Measurements from ENCODE around the gene BRSK2.
"Not testable (repeated sequence)": the region's sequence is repeated elsewhere in the genome, so short reads cannot be mapped to it uniquely, and the experiment has no call there.

BRSK2 gene

DNA sequence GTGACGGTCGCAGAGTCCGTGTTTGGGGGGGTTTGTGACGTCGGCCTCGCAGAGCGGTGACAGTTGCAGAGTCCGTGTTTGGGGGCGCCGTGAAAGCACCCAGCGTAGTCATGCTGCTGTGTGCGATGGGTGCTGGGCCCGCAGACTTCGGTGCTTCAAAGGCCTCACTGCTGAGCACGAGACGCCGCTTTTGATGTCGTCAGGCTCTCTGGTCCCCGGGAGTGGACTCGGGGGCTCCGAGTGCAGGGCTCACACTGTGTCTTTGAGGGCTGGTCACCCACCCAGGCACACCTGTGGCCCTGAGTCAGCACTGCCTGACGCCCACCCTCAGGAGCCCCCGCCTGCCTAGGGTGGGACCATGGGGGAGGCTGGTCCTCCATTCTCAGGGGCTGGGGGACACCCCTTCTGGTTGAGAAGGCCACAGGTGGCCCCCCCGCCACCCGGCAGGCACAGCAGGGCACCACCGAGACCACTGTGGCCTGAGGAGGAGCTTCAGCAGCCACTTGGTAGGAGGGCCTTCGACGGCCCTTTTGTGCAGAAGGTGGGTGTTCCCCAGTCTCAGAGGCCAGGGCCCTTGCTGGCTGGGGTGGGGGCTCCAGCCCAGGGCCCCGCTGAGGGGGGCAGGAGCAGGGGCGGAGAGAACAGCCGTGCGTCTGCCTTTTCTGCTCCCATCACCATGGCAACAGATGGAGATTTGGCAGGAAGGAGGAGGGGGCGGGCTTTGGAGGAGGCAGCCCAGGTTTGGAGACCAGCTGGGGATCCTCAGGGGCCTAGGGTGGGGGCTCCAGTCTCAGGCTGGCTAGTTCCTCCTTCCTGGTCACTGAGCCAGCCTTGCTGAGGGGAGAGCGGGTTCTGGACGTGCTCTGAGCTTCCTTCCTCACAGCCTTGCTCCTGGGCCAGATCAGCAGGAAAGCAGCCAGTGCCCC is 20.9 kb downstream of the BRSK2 start:
- DNase-seq = peak; percentile 20 to 77

- no peak for DNase-seq
Measured at GRCh38 chr11:1411301-1411700, 21.6 kb downstream of the BRSK2 start.

- not testable (repeated sequence) for DNase-seq
Measured at GRCh38 chr11:1411739-1412138, 22.0 kb downstream of the BRSK2 start.

DNA sequence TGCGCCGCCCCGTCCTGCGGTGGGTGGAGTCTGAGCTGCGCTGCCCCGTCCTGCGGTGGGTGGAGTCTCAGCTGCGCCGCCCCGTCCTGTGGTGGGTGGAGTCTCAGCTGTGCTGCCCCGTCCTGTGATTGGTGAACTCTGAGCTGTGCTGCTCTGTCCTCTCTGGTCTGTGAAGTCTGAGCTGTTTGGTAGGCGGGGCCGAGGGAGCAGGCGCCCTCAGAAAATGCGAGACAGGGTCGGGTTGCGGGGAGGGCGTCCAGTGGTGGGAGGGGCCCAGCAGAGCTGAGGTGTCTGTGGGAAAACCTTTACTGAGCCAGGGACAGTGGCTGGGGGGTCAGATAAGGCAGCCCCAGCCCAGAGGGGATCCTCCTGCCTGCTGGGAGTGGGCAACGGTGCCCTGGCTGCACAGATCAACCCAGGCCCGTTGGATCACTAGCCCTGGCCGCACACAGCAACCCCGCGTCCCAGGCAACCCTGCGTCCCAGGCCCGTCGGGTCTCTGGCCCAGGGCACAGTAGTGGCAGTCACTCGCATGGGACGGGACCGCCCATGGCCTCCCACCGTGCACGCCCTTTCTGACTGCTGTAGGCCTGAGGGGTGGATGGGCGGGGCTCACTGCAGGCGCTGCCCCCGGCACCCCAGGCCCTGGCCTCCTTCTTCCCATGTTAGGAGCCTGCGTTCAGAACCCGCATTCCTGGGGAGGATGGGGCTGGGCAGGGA is 22.8 kb downstream of the BRSK2 start:
- DNase-seq = no peak

DNA sequence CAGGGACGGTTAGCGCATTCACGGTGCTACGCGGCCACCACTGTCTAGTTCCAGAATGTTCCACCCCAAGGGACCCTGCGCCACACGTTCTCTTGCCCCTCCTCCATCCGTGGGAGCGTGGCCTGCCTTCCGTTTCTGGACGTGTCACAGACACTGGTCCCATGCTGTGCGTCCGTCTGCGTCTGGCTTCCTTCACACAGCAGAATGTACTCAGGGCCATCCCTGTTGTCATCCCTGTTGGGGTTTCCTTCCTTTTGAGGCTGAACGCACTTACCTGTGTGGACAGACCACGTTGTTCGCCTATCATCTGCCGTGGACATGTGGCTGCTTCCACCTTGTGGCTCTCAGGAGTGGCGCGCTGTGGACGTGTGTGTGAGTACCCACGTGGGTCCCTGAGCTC is 24.9 kb downstream of the BRSK2 start:
- no peak for DNase-seq

- no peak for DNase-seq
Measured at GRCh38 chr11:1415631-1416030, 25.9 kb downstream of the BRSK2 start.

DNA sequence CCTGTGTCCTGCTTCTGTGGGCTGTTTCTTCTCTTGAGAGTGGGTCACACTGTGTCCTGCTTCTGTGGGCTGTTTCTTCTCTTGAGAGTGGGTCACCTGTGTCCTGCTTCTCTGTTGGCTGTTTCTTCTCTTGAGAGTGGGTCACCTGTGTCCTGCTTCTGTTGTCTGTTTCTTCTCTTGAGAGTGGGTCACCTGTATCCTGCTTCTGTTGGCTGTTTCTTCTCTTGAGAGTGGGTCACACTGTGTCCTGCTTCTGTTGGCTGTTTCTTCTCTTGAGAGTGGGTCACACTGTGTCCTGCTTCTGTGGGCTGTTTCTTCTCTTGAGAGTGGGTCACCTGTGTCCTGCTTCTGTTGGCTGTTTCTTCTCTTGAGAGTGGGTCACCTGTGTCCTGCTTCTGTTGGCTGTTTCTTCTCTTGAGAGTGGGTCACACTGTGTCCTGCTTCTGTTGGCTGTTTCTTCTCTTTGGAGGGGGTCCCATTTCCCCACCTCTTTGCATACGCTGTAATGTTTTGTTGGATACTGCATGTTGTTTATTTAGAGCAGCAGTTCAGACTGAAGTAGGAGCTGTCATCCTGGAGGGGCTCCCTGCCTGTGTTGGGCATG is 28.6 kb downstream of the BRSK2 start:
- DNase-seq = not testable (repeated sequence)

- no peak for DNase-seq
Measured at GRCh38 chr11:1419811-1420210, 30.1 kb downstream of the BRSK2 start.

- DNase-seq = no peak
Measured at GRCh38 chr11:1421291-1421690, 31.6 kb downstream of the BRSK2 start.

- no peak for DNase-seq
Measured at GRCh38 chr11:1422481-1422880, 32.7 kb downstream of the BRSK2 start.

- DNase-seq = no peak
Measured at GRCh38 chr11:1422981-1423380, 33.2 kb downstream of the BRSK2 start.

- not testable (repeated sequence) for DNase-seq
Measured at GRCh38 chr11:1423406-1423805, 33.7 kb downstream of the BRSK2 start.

GRCh38 chr11:1425006-1425405 is 35.3 kb downstream of the BRSK2 start:
- DNase-seq = no peak

DNA sequence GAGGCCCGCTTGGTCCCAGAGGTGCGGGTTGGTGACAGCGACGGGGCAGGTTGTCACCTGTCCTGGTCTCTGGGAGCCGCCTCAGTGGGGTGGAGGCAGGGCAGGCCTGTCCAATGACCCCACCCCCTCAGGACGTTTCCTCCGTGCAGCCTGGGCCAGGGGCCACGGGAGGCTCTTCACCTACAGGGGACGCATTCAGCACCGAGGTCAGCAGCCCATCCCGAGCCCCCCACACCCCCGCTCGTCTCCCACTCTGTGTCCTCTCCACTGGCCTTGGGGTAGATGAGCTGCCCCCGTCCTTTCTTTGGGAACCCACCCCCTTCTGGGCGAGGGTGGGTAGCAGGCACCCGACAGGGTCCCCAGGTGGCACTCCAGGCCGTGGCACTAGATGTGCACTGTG is 35.7 kb downstream of the BRSK2 start:
- DNase-seq = no peak

DNA sequence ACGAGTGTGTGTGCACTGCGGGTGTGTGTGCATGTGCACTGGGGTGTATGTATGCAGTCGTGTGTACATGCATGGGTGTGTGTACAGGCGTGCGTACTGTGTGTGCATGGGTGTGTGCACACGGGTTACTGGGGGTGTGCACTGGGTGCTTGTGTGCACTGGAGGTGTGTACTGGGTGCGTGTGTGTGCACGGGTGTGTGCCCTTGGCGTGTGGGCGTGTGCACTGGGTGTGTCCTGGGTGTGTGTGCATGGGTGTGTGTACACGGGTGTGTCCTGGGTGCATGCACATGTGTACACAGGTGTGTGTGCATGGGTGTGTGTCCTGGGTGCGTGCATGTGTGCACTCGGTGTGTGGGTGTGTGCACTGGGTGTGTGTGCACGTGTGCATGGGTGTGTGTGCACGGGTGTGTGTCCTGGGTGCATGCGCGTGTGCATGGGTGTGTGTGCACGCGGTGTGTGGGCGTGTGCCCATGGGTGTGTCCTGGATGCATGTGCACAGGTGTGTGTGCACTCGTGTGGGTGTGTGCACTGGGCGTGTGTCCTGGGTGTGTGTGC is 39.1 kb downstream of the BRSK2 start:
- no peak for DNase-seq

DNA sequence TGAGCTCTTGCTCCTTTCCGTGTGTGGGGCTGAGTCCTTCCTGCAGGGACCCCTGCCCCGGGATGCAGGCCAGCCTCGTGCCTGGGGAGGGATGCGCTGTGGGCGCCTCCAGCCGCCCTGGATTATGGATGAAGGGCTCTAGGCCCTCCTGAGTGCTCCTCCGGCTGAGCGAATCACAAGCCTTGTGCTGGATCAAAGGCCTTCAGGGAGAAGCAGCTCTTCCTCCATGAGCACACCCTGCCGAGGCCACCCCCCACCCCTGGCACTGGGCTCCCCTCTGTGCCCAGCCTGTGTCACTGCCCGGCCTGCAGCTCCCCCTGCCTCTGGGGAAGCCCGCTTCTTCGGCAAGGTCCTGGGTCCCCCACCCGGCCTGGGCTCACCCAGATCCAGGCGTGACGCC is 43.8 kb downstream of the BRSK2 start:
- DNase-seq = no peak

- DNase-seq = no peak
Measured at GRCh38 chr11:1433977-1434640, 44.4 kb downstream of the BRSK2 start.

GRCh38 chr11:1435479-1435819 is 45.7 kb downstream of the BRSK2 start:
- DNase-seq = not testable (repeated sequence)

DNA sequence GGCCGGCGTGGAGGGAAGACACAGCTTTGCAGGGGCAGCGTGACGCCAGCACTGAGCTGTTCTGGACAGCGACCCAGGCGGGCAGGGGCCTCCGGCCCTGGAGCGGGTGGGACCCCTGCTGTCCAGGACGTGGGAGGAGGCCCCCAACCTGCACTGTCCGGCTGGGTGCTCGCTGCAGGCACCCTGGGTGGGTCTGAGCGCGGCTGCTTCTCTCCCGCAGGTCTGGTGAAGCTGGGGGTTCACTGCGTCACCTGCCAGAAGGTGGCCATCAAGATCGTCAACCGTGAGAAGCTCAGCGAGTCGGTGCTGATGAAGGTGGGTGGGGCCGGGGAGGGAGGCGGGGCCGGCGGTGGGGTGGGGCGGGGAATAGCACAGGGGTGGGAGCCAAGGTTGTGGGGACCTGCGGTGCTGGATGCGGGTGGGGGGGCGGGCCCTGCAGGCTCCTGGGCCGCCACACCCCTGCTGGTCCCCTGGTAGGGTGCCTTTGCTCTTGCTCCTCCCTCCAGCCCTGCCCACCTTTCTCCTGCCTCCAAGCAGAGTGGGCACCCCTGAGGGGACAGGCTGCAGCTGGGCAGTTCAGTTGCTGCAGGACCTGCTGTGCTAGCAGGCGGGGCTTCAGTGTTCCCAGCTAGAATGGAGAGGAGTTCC is 46.2 kb downstream of the BRSK2 start:
- no peak for DNase-seq

- no peak for DNase-seq
Measured at GRCh38 chr11:1436468-1437039, 46.8 kb downstream of the BRSK2 start.

- peak in 1 of 2 experiments; percentile 13 for DNase-seq
Measured at GRCh38 chr11:1437500-1437899, 47.8 kb downstream of the BRSK2 start.
